ENCODE measurements around the gene PGAP3.

DNA sequence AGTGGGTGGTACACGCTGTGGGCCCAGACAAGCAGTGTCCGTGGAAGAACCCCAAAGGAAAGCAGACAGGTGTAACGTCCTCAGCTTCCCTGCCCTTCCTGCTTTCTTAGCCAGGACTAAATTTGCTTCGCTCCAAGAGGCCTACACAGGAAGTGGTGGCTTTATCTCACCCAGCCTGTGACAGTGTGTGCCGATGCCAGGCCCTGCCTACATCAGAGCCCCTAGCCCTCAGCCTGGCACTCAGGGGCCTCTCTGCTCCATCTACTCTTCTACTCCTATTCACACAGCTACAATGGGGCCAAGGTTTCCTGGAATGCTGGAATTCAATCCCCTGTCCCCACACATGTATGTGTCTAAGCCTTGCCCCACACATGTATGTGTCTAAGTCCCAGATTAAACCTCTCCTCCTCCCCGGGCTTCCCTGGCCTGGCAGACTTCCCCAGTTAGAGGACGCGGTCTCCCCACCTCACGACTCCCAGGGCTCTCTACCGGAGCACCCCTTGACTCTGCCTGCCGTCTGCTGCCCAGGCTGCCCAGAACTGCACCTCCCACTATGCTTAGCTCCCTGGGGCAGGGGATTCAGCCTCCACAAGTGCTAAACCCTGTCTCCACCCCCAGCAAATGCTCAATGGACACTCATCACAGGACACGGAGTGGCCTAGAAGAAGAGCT, 8.2 kb downstream of the PGAP3 start:
- TF ChIP-seq CTCF (IDR thresholded peaks at IDR 0.05; ENCODE audit: low read length) (no peak), EZH2 (optimal IDR thresholded peaks at IDR 0.05; ENCODE audit: low read depth, low read length) (no peak)

All from MM.1S (cell line).